NB4 (cell line): ENCODE data around the gene FZD7.

ENCODE experiments used
- CTCF ChIP-seq: IDR thresholded peaks from one replicate; pipeline ENCODE4 v1.5.1; 2012; ENCODE audit warnings: low read depth, low read length
- MYC ChIP-seq: IDR thresholded peaks from 2 replicates; pipeline ENCODE4 v1.6.1; 2011; ENCODE audit warnings: low read depth, low read length

GRCh38 chr2:201996679-201997314, 36.9 kb upstream of the FZD7 start:
- TF ChIP-seq MYC (no peak), CTCF (no peak)
